Measurements from ENCODE around the gene TYW1B. TPM values are rescaled to one million over a fixed set of nuclear protein-coding genes. Genes with fewer than 3 reads are reported as not detected.
A peak's percentile ranks its signal among the peaks of the same experiment; 100 is the strongest.
"Not testable (repeated sequence)": the region's sequence is repeated elsewhere in the genome, so short reads cannot be mapped to it uniquely, and the experiment has no call there.

TYW1B gene
- total and polyA plus RNA-seq, 3 experiments from 2014 or later, result 1.5 to 5.1 (median 4.7) TPM

- H3K4me3 Mint-ChIP-seq; DNase-seq; H3K9me3 ChIP-seq (ENCODE audit: low read length); H3K4me3 ChIP-seq (ENCODE audit: low read length); H3K4me1 Mint-ChIP-seq; H3K36me3 ChIP-seq (ENCODE audit: insufficient read depth, low read length); H3K27ac ChIP-seq (ENCODE audit: low read depth, low read length); CTCF ChIA-PET; H3K4me1 ChIP-seq (ENCODE audit: insufficient read depth, low read length); H3K27me3 ChIP-seq (ENCODE audit: insufficient read depth, low read length, poor library complexity, severe bottlenecking); POLR2A ChIA-PET; H3K27me3 Mint-ChIP-seq: not testable (repeated sequence)
- Mint-ChIP-seq H3K27ac (peak overlapping the region in 1 of 8 donors; percentile 10), H3K36me3 (peaks cover 28 to 60% (median 43%) of the 10 kb centered on the region in 3 donors), H3K9me3 (peaks cover 0 to 28% (median 13%) of the 10 kb centered on the region in 5 donors)
Measured at GRCh38 chr7:72743801-72744200, 84.2 kb downstream of the TYW1B start.

- H3K4me1 ChIP-seq (ENCODE audit: insufficient read depth, low read length); H3K4me1 Mint-ChIP-seq; H3K27me3 Mint-ChIP-seq; H3K4me3 ChIP-seq (ENCODE audit: low read length); H3K4me3 Mint-ChIP-seq; H3K27ac Mint-ChIP-seq; POLR2A ChIA-PET; H3K9me3 ChIP-seq (ENCODE audit: low read length); CTCF ChIA-PET; DNase-seq; H3K27me3 ChIP-seq (ENCODE audit: insufficient read depth, low read length, poor library complexity, severe bottlenecking); H3K36me3 ChIP-seq (ENCODE audit: insufficient read depth, low read length); H3K27ac ChIP-seq (ENCODE audit: low read depth, low read length): not testable (repeated sequence)
- Mint-ChIP-seq H3K36me3 (peaks cover 29 to 68% (median 61%) of the 10 kb centered on the region in 3 donors), H3K9me3 (peaks cover 24 to 48% (median 29%) of the 10 kb centered on the region in 5 donors)
Measured at GRCh38 chr7:72739716-72740115, 88.3 kb downstream of the TYW1B start.

- peaks cover 28 to 62% (median 54%) of the 10 kb centered on the region in 5 donors for H3K9me3 Mint-ChIP-seq
- H3K27ac Mint-ChIP-seq; DNase-seq; H3K4me3 ChIP-seq (ENCODE audit: low read length); H3K36me3 ChIP-seq (ENCODE audit: insufficient read depth, low read length); H3K27me3 ChIP-seq (ENCODE audit: insufficient read depth, low read length, poor library complexity, severe bottlenecking); CTCF ChIA-PET; H3K9me3 ChIP-seq (ENCODE audit: low read length); H3K27me3 Mint-ChIP-seq; H3K27ac ChIP-seq (ENCODE audit: low read depth, low read length); H3K4me3 Mint-ChIP-seq; H3K4me1 ChIP-seq (ENCODE audit: insufficient read depth, low read length); POLR2A ChIA-PET; H3K4me1 Mint-ChIP-seq: not testable (repeated sequence)
- H3K36me3 Mint-ChIP-seq, result peaks cover 29 to 67% (median 58%) of the 10 kb centered on the region in 3 donors
Measured at GRCh38 chr7:72735855-72736254, 92.1 kb downstream of the TYW1B start.

GRCh38 chr7:72730815-72731214 lies 97.2 kb downstream of the TYW1B start:
- H3K27me3 Mint-ChIP-seq; H3K4me1 Mint-ChIP-seq; CTCF ChIA-PET; H3K4me1 ChIP-seq (ENCODE audit: insufficient read depth, low read length); POLR2A ChIA-PET; DNase-seq; H3K4me3 ChIP-seq (ENCODE audit: low read length); H3K9me3 ChIP-seq (ENCODE audit: low read length); H3K27ac ChIP-seq (ENCODE audit: low read depth, low read length); H3K27me3 ChIP-seq (ENCODE audit: insufficient read depth, low read length, poor library complexity, severe bottlenecking); H3K27ac Mint-ChIP-seq; H3K36me3 ChIP-seq (ENCODE audit: insufficient read depth, low read length); H3K4me3 Mint-ChIP-seq: not testable (repeated sequence)
- H3K36me3 Mint-ChIP-seq, result peaks cover 46 to 80% (median 76%) of the 10 kb centered on the region in 3 donors
- H3K9me3 Mint-ChIP-seq, result peaks cover 21 to 55% (median 48%) of the 10 kb centered on the region in 5 donors

GRCh38 chr7:72730384-72730783 lies 97.6 kb downstream of the TYW1B start:
- H3K9me3 ChIP-seq (ENCODE audit: low read length); H3K27me3 ChIP-seq (ENCODE audit: insufficient read depth, low read length, poor library complexity, severe bottlenecking); POLR2A ChIA-PET; H3K4me1 ChIP-seq (ENCODE audit: insufficient read depth, low read length); H3K27ac Mint-ChIP-seq; H3K4me3 ChIP-seq (ENCODE audit: low read length); CTCF ChIA-PET; H3K27ac ChIP-seq (ENCODE audit: low read depth, low read length); H3K4me1 Mint-ChIP-seq; H3K36me3 ChIP-seq (ENCODE audit: insufficient read depth, low read length); DNase-seq; H3K27me3 Mint-ChIP-seq: not testable (repeated sequence)
- Mint-ChIP-seq H3K9me3 (peaks cover 21 to 53% (median 45%) of the 10 kb centered on the region in 5 donors), H3K4me3 (peak overlapping the region in 1 of 7 donors; percentile 20), H3K36me3 (peaks cover 49 to 82% (median 79%) of the 10 kb centered on the region in 3 donors)

- CTCF ChIA-PET; H3K27me3 ChIP-seq (ENCODE audit: insufficient read depth, low read length, poor library complexity, severe bottlenecking); H3K27ac ChIP-seq (ENCODE audit: low read depth, low read length); H3K9me3 ChIP-seq (ENCODE audit: low read length); H3K36me3 ChIP-seq (ENCODE audit: insufficient read depth, low read length); POLR2A ChIA-PET; H3K4me1 Mint-ChIP-seq; H3K4me1 ChIP-seq (ENCODE audit: insufficient read depth, low read length); H3K27me3 Mint-ChIP-seq; H3K4me3 Mint-ChIP-seq; DNase-seq; H3K27ac Mint-ChIP-seq; H3K4me3 ChIP-seq (ENCODE audit: low read length): not testable (repeated sequence)
- Mint-ChIP-seq H3K9me3 (peaks cover 16 to 44% (median 33%) of the 10 kb centered on the region in 5 donors), H3K36me3 (peaks cover 43 to 77% (median 76%) of the 10 kb centered on the region in 3 donors)
Measured at GRCh38 chr7:72729130-72729529, 98.9 kb downstream of the TYW1B start.

- not testable (repeated sequence) for H3K4me1 Mint-ChIP-seq
Measured at GRCh38 chr7:72722694-72723093, 105.3 kb downstream of the TYW1B start.

GRCh38 chr7:72720890-72721289 lies 107.1 kb downstream of the TYW1B start:
- H3K4me3 ChIP-seq (ENCODE audit: low read length); H3K4me3 Mint-ChIP-seq; POLR2A ChIA-PET; H3K9me3 ChIP-seq (ENCODE audit: low read length); CTCF ChIA-PET; H3K9me3 Mint-ChIP-seq; H3K27ac ChIP-seq (ENCODE audit: low read depth, low read length); H3K27me3 ChIP-seq (ENCODE audit: insufficient read depth, low read length, poor library complexity, severe bottlenecking); H3K27me3 Mint-ChIP-seq; H3K27ac Mint-ChIP-seq; H3K36me3 ChIP-seq (ENCODE audit: insufficient read depth, low read length); DNase-seq; H3K4me1 Mint-ChIP-seq; H3K4me1 ChIP-seq (ENCODE audit: insufficient read depth, low read length): not testable (repeated sequence)
- H3K36me3 Mint-ChIP-seq, result peaks cover 24 to 42% (median 41%) of the 10 kb centered on the region in 3 donors

More at GRCh38 chr7:72722694-72723093, 105.3 kb downstream of the TYW1B start:
- H3K9me3 Mint-ChIP-seq; H3K36me3 ChIP-seq (ENCODE audit: insufficient read depth, low read length); H3K4me3 Mint-ChIP-seq; H3K9me3 ChIP-seq (ENCODE audit: low read length); DNase-seq; H3K4me1 ChIP-seq (ENCODE audit: insufficient read depth, low read length); H3K27ac ChIP-seq (ENCODE audit: low read depth, low read length); CTCF ChIA-PET; H3K4me3 ChIP-seq (ENCODE audit: low read length); H3K27me3 Mint-ChIP-seq; H3K27ac Mint-ChIP-seq; POLR2A ChIA-PET; H3K27me3 ChIP-seq (ENCODE audit: insufficient read depth, low read length, poor library complexity, severe bottlenecking): not testable (repeated sequence)
- H3K36me3 Mint-ChIP-seq, result peaks cover 27 to 49% (median 46%) of the 10 kb centered on the region in 3 donors

GRCh38 chr7:72717252-72717774 lies 110.7 kb downstream of the TYW1B start:
- H3K9me3 Mint-ChIP-seq; H3K27ac Mint-ChIP-seq; H3K4me3 Mint-ChIP-seq; H3K27me3 Mint-ChIP-seq; H3K27ac ChIP-seq (ENCODE audit: low read depth, low read length); POLR2A ChIA-PET; H3K27me3 ChIP-seq (ENCODE audit: insufficient read depth, low read length, poor library complexity, severe bottlenecking); DNase-seq; H3K36me3 ChIP-seq (ENCODE audit: insufficient read depth, low read length); H3K9me3 ChIP-seq (ENCODE audit: low read length); H3K4me1 ChIP-seq (ENCODE audit: insufficient read depth, low read length); H3K4me3 ChIP-seq (ENCODE audit: low read length); CTCF ChIA-PET; H3K4me1 Mint-ChIP-seq: not testable (repeated sequence)
- peaks cover 29 to 42% (median 39%) of the 10 kb centered on the region in 3 donors for H3K36me3 Mint-ChIP-seq
